ENCODE data around the gene SNN. TPM values are rescaled to one million over a fixed set of nuclear protein-coding genes. Genes with fewer than 3 reads are reported as not detected.

Gene SNN
- total RNA-seq, 4 donors from 2014 or later: 25.9 to 52.2 (median 41.9) TPM

DNA sequence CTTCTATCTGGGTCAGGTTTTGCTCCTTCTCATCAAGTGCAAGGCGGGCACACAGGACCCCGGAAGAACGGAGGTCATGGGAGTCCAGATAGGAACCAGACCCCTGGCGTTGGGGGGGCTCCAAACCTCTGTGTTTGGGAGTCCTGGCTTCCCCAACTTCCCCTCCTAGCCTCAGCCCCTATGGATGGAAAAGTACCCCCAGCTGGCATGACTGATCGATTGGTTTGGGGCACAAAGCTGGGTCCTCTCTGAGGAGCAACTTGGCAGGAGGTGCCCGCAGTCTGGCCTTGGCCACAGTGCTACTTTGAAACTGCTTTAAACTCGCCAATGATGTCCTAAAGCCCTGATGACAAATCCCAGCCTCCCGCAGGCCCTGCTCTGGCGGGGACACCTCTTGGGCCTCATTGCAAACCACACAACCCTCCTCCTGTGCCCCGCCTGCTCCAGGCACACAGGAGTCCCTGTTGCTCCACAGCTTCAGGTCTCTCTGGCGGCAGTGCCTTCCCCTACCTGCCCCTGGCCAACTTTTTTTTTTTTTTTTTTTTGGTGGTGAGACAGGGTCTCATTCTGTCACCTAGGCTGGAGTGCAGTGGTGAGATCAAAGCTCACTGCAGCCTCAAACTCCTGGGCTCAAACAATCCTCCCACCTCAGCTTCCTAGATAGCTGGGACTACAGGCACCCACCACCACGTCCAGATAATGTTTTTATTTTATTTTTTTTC lies 38.0 kb upstream of the SNN start:
- ATAC-seq (ENCODE audit: low FRiP score): no peak

DNA sequence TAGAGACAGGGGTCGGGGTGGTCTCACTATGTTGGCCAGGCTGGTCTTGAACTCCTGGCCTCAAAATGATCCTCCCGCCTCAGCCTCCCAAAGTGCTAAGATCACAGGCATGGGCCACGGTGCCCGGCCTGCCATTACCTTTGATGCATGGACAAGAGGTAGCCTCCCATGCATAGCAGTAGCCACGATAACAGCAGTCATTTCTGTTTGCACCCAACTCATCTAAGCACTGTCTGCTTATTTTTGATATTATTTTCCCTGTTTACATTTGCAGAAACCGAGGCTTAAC lies 37.5 kb upstream of the SNN start:
- ATAC-seq (ENCODE audit: low FRiP score) (no peak), DNase-seq (ENCODE audit: low spot score) (no peak)
- TF ChIP-seq, protein P1, sequence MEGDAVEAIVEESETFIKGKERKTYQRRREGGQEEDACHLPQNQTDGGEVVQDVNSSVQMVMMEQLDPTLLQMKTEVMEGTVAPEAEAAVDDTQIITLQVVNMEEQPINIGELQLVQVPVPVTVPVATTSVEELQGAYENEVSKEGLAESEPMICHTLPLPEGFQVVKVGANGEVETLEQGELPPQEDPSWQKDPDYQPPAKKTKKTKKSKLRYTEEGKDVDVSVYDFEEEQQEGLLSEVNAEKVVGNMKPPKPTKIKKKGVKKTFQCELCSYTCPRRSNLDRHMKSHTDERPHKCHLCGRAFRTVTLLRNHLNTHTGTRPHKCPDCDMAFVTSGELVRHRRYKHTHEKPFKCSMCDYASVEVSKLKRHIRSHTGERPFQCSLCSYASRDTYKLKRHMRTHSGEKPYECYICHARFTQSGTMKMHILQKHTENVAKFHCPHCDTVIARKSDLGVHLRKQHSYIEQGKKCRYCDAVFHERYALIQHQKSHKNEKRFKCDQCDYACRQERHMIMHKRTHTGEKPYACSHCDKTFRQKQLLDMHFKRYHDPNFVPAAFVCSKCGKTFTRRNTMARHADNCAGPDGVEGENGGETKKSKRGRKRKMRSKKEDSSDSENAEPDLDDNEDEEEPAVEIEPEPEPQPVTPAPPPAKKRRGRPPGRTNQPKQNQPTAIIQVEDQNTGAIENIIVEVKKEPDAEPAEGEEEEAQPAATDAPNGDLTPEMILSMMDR (IDR thresholded peaks at IDR 0.05): no peak

More for the DNA sequence above, 38.0 kb upstream of the SNN start:
- no peak for DNase-seq (ENCODE audit: low spot score)
- TF ChIP-seq, protein P1 (IDR thresholded peaks at IDR 0.05): no peak

DNA sequence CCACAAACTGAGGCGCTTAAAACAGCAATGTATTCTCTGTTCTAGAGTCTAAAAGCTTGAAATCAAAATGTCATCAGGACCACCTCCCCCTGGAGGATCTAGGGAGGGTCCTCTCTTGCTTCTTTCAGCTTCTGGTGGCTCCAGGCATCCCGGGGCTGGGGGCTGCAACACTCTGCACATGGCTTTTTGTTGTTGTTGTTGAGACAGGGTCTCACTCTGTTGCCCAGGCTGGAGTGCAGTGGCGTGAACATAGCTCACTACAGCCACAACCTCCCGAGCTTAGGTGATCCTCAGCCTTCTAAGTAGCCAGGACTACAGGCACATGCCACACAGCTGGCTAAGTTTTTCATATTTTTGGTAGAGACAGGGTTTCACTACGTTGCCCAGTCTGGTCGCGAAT lies 37.0 kb upstream of the SNN start:
- TF ChIP-seq, protein P1 (IDR thresholded peaks at IDR 0.05): no peak
- no peak for DNase-seq (ENCODE audit: low spot score)

DNA sequence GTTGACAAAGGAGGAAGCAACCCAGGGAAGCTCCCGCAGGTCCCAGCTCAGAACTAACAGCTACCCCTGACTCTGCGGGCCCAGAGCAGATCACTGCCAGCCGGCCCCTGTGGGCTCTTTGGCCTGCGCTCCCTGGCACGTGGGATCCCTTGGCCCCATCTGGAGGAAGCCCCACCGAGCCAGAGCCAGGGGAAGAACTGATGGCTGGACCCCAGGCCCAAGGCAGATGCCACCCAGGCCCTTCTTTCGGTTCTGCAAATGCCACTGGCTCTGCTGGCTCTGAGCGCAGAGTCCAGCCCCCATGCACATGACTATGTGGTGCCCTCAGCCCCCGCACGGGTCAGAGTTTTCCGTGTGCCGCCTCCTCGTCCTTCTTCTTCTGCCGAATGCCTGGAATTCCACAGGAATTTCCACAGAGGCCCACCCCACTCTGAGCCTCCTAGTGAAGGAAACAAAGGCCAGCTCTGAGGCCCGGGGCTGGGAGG lies 35.8 kb upstream of the SNN start:
- peak; percentile 82 for ATAC-seq (ENCODE audit: low FRiP score)
- DNase-seq (ENCODE audit: low spot score): no peak
- TF ChIP-seq, protein P1 (IDR thresholded peaks at IDR 0.05): no peak

More for the DNA sequence above, 37.0 kb upstream of the SNN start:
- ATAC-seq (ENCODE audit: low FRiP score): no peak

DNA sequence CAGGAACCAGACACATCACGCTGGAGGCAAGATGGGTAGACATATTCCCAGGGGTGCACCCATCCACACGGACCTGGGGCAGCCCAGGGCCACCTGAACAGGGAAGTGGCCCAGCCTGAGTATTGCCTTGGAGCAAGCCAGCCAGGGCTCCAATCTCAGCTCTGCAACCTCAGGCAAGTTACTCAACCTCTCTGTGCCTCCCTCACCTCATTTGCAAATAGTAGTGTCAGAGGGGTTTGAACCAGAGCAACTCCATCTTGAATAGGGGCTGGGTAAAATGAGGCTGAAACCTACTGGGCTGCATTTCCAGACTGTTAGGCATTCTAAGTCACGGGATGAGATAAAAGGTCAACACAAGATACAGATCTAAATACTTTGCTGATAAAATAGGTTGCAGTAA lies 35.1 kb upstream of the SNN start:
- ATAC-seq (ENCODE audit: low FRiP score): no peak
- no peak for DNase-seq (ENCODE audit: low spot score)

DNA sequence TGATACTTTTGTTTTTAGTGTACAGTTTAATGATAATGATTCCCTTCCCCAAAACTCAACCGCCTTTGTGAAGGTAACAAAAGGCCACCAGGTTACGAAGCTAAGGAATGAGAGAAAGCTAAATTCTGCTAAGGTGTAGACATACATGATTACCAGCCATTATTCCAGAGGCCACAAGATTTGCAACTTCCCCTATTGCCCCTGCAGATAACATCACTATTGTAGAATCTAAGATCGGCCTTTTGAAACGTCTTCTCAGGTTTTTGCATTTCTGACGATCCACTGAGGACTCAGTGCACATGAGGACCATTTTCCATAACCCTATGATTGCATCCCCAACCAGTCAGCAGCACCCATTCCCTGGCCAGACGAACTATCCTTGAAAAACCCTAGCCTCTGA lies 33.9 kb upstream of the SNN start:
- DNase-seq (ENCODE audit: low spot score) (no peak), ATAC-seq (ENCODE audit: low FRiP score) (no peak)
- TF ChIP-seq, protein P1 (IDR thresholded peaks at IDR 0.05): no peak

More for the DNA sequence above, 35.1 kb upstream of the SNN start:
- TF ChIP-seq, protein P1 (IDR thresholded peaks at IDR 0.05): no peak

DNA sequence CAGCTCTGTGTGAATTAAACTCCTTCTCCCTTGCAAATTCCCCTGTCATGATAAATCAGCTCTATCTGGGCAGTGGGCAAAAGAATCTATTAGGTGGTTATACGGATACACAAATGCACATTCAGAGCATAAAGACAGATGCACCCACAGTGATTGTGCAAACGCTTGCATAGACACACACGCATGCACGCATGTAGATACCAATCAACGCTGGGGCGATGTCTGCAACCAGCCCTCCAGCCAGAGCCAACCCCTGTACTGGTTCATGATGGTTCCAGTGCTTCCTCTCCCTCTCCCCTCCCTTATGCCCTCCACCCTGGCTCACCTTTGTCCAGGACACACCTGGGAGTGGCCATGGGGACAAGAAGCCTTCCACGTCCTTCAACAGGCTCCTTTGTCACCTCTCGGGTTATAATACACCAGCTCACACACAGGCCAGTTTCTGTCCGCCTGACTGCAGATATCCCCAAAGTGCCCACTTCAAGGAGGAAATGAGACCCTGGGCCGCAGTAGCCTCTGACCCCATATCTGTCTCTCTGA lies 33.1 kb upstream of the SNN start:
- ATAC-seq (ENCODE audit: low FRiP score) (no peak), DNase-seq (ENCODE audit: low spot score) (no peak)
- TF ChIP-seq, protein P1 (IDR thresholded peaks at IDR 0.05): no peak
